GM13976 (cell line): Measurements from ENCODE around the gene ZNF329.

Source experiments
- DNase-seq: peaks from one replicate; pipeline ENCODE4 v3.0.0; 2012; ENCODE audit warnings: low spot score
- CTCF ChIP-seq: IDR thresholded peaks from 2 replicates; pipeline ENCODE4 v1.5.1; 2012; ENCODE audit warnings: borderline replicate concordance, mild to moderate bottlenecking; ENCODE audit not compliant: insufficient read depth; ENCODE audit errors: extremely low read depth, missing control alignments, control extremely low read depth
- in situ Hi-C: fragments of 300-500 bp; cut with MboI; formaldehyde crosslinking; loops from one replicate; pipeline ENCODE4 v1.12.0; 2022; ENCODE audit warnings: low sequenced_read_pairs, mixed read lengths, inconsistent platforms; ENCODE audit not compliant: unreplicated experiment

The ZNF329 gene

GRCh38 chr19:58089846-58090245 lies 60.7 kb downstream of the ZNF329 start:
- in situ Hi-C loops, result no loop called here
- no peak for TF ChIP-seq CTCF
- no peak for DNase-seq

GRCh38 chr19:58088521-58089052 lies 62.0 kb downstream of the ZNF329 start:
- no peak for TF ChIP-seq CTCF
- DNase-seq, result no peak
- in situ Hi-C loops, result no loop called here

GRCh38 chr19:58086825-58087710 lies 63.5 kb downstream of the ZNF329 start:
- TF ChIP-seq CTCF, result no peak
- no peak for DNase-seq
- in situ Hi-C loops, result no loop called here

GRCh38 chr19:58085348-58085875 lies 65.2 kb downstream of the ZNF329 start:
- no peak for TF ChIP-seq CTCF
- in situ Hi-C loops, result no loop called here
- no peak for DNase-seq

- TF ChIP-seq CTCF, result no peak
- in situ Hi-C loops, result no loop called here
- no peak for DNase-seq
Observed at GRCh38 chr19:58084596-58085347, 65.8 kb downstream of the ZNF329 start.

GRCh38 chr19:58083021-58083420 lies 67.6 kb downstream of the ZNF329 start:
- in situ Hi-C loops, result no loop called here
- no peak for TF ChIP-seq CTCF
- DNase-seq, result no peak
